A673 (cell line): ENCODE data around the gene PARD3. TPM values are rescaled to one million over a fixed set of nuclear protein-coding genes. Genes with fewer than 3 reads are reported as not detected.
"Not testable (repeated sequence)": the region's sequence is repeated elsewhere in the genome, so short reads cannot be mapped to it uniquely, and the experiment has no call there.

Experiments
- BruUV-seq: library from RNA; stranded (reverse); fragments of 400-500 nt; replicated peaks from 2 replicates; lab custom pipeline; 2021; lab: Mats Ljungman, UMichigan
- CTCF ChIA-PET: fragments of 300-600 bp; sonication (Branson Sonifier 250); formaldehyde crosslinking; loops from one replicate; lab custom pipeline; 2022; ENCODE audit warnings: antibody characterized with exemption; lab: Charles Lee
- POLR2A ChIA-PET: fragments of 300-600 bp; sonication (Branson Sonifier 250); formaldehyde crosslinking; loops from one replicate; lab custom pipeline; 2022; ENCODE audit warnings: antibody characterized with exemption; ENCODE audit not compliant: low non-redundant PET; lab: Charles Lee
- DNase-seq: peaks from one replicate; pipeline ENCODE4 v3.0.0-alpha.2; 2015; ENCODE audit warnings: low spot score
- H3K27ac ChIP-seq: fragments of 200-600 bp; sonication (generic); 2 replicates; pipeline ENCODE4 v1.5.1; 2016; ENCODE audit warnings: mixed run types, low read depth, mild to moderate bottlenecking, mixed read lengths, antibody characterized with exemption, low read length; ENCODE audit not compliant: poor library complexity, severe bottlenecking
- H3K27me3 ChIP-seq: fragments of 200-600 bp; sonication (generic); replicated peaks from 2 replicates; pipeline ENCODE4 v1.6.1; 2017; ENCODE audit warnings: mixed run types, low read depth, mild to moderate bottlenecking, mixed read lengths, antibody characterized with exemption, low read length; ENCODE audit not compliant: insufficient read depth, poor library complexity
- H3K36me3 ChIP-seq: fragments of 200-600 bp; sonication (generic); 2 replicates; pipeline ENCODE4 v1.6.1; 2016; ENCODE audit warnings: mixed run types, mild to moderate bottlenecking, mixed read lengths, antibody characterized with exemption, low read length; ENCODE audit not compliant: insufficient read depth, poor library complexity, severe bottlenecking
- H3K4me1 ChIP-seq: fragments of 200-600 bp; sonication (generic); 2 replicates; pipeline ENCODE4 v1.6.1; 2017; ENCODE audit warnings: mixed run types, mild to moderate bottlenecking, mixed read lengths, antibody characterized with exemption, low read length; ENCODE audit not compliant: insufficient read depth, poor library complexity, severe bottlenecking
- H3K4me3 ChIP-seq: fragments of 200-600 bp; sonication (generic); 2 replicates; pipeline ENCODE4 v1.5.1; 2016; ENCODE audit warnings: low read depth, mixed run types, mild to moderate bottlenecking, mixed read lengths, low read length; ENCODE audit not compliant: poor library complexity, severe bottlenecking
- H3K9me3 ChIP-seq: fragments of 200-600 bp; sonication (generic); 2 replicates; pipeline ENCODE4 v1.6.1; 2016; ENCODE audit warnings: mixed run types, low read depth, mild to moderate bottlenecking, mixed read lengths, antibody characterized with exemption, low read length; ENCODE audit not compliant: poor library complexity, severe bottlenecking
- EZH2 ChIP-seq: fragments of 200-600 bp; sonication (generic); IDR thresholded peaks from 2 replicates; pipeline ENCODE4 v1.6.1; 2017; ENCODE audit warnings: borderline replicate concordance, low read depth, mild to moderate bottlenecking, mixed read lengths, antibody characterized with exemption, low read length; ENCODE audit not compliant: poor library complexity, severe bottlenecking
- intact Hi-C: fragments of 100-400 bp; cut with micrococcal nuclease; formaldehyde crosslinking; loops from one replicate; pipeline ENCODE4 v1.10.0; 2022; ENCODE audit not compliant: unreplicated experiment
- total RNA-seq: library from RNA; stranded (reverse); gene quantifications from 2 replicates; pipeline ENCODE4 v1.2.3, GENCODE V29; 2021
- TF ChIP-seq, protein P1 (sequence below): fragments of 300-800, 200-600 bp; sonication (generic); conservative IDR thresholded peaks from 2 replicates; pipeline ENCODE4 v1.5.1; 2017; ENCODE audit warnings: low read depth, mild to moderate bottlenecking, antibody characterized with exemption, low read length, moderate library complexity, mixed read lengths

PARD3 gene
- total RNA-seq, 1 experiment from 2014 or later, result 28.0 TPM

DNA sequence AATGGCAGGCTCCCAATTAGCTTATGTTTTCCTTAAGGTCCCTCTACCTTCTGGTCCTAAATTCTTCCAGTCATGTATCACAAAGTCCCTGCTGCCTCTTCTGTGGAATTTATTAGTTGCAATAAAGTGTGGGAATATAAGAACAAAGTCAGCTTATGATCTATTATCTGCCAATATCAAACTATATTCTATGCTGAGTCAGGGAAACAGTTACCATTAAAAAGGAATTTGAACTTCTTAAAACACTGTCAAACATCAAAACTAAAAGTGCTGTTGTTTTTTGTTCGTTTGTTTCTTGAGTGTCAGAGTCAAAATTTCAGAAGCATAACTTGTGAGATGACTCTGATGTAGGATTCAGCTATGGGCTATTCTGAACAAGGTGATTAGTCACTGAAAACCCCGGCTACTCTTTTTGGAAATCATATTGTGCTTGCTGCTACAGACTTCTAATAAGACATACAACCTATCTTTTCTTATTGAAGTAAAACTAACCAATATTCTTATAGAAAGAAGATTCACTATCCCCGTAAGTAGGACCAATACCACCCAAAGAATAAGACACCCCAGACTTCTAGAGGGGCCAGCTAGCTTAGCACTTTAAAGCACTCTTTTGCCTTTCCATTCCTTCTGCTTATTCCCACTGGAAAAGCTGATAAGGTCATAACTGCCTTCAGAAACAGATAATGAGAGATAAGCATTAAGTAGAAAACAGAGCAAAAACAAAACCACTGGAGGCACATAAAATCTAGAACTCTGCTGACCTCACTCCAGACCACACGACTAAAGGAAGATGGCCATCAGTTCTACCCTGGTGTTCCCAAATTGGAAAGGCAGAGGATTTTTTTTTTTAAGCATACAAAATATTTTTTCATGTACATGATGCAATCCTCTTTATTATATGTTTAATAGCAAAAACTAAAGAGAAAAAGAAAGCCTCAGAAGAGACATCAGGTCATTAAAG, 370.6 kb downstream of the PARD3 start:
- no TSS peak for BruUV-seq
- Histone ChIP-seq H3K4me1 (no peaks in the 10 kb centered on the region), H3K36me3 (no peaks in the 10 kb centered on the region), H3K9me3 (no peaks in the 10 kb centered on the region), H3K4me3 (no peak overlapping the region), H3K27ac (no peak overlapping the region), H3K27me3 (no peaks in the 10 kb centered on the region)
- TF ChIP-seq, protein P1, sequence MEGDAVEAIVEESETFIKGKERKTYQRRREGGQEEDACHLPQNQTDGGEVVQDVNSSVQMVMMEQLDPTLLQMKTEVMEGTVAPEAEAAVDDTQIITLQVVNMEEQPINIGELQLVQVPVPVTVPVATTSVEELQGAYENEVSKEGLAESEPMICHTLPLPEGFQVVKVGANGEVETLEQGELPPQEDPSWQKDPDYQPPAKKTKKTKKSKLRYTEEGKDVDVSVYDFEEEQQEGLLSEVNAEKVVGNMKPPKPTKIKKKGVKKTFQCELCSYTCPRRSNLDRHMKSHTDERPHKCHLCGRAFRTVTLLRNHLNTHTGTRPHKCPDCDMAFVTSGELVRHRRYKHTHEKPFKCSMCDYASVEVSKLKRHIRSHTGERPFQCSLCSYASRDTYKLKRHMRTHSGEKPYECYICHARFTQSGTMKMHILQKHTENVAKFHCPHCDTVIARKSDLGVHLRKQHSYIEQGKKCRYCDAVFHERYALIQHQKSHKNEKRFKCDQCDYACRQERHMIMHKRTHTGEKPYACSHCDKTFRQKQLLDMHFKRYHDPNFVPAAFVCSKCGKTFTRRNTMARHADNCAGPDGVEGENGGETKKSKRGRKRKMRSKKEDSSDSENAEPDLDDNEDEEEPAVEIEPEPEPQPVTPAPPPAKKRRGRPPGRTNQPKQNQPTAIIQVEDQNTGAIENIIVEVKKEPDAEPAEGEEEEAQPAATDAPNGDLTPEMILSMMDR, result no peak
- no peak for TF ChIP-seq EZH2
- ChIA-PET CTCF (no interaction called here), POLR2A (no interaction called here)
- no peak for DNase-seq
- intact Hi-C loops, result no loop called here

DNA sequence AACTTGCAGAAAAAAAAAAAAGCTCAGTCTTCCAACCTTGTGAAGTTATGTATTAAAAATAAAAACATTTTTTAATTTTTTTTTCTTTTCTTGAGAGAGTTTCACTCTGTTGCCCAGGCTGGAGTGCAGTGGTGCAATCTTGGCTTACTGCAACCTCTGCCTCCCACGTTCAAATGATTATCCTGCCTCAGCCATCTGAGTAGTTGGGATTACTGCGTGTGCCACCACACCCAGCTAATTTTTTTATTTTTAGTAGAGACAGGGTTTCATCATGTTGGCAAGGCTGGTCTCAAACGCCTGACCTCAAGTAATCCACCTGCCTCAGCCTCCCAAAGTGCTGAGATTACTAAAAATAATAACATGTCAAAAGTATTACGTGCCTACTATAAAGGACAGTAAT, 375.7 kb downstream of the PARD3 start:
- H3K27me3 ChIP-seq, H3K27ac ChIP-seq, H3K4me3 ChIP-seq, H3K9me3 ChIP-seq, H3K36me3 ChIP-seq, BruUV-seq, DNase-seq, CTCF ChIA-PET, POLR2A ChIA-PET, H3K4me1 ChIP-seq, intact Hi-C loops: not testable (repeated sequence)

DNA sequence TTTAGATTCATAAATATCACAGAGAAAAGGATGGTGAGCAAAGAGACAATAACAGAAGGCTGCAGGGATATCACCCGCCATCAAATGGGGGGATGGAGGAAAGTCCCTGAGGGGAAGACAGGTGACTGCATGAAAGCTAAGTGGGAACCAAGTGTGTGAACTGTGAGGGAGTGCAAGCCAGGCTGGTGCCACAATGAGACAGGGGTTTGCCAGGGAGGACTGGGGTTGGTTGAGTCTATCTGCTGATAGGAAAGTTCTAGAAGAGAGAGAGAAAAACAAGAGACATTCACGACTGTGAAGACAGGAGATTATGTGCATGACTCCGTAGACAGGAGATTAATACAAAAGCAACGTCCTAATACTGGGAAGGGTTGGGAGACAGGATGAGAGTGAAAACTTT, 376.4 kb downstream of the PARD3 start:
- BruUV-seq, result no TSS peak
- H3K27ac ChIP-seq, result no peak overlapping the region
- H3K27me3 ChIP-seq, result no peaks in the 10 kb centered on the region
- CTCF ChIA-PET, result no interaction called here
- no peak for DNase-seq
- no peaks in the 10 kb centered on the region for H3K36me3 ChIP-seq
- POLR2A ChIA-PET, result no interaction called here
- peaks cover 3% of the 10 kb centered on the region for H3K4me1 ChIP-seq
- TF ChIP-seq, protein P1, result no peak
- TF ChIP-seq EZH2, result no peak
- intact Hi-C loops, result no loop called here
- no peaks in the 10 kb centered on the region for H3K9me3 ChIP-seq
- no peak overlapping the region for H3K4me3 ChIP-seq
